IPS-11a (cell line): ENCODE measurements around the gene ANKRD13B.

Experiments
- H3K4me3 ChIP-seq: one replicate; pipeline ENCODE4 v1.5.1; 2013; ENCODE audit warnings: low read depth, low read length, control low read depth

The ANKRD13B gene

GRCh38 chr17:29568331-29569244 lies 24.3 kb upstream of the ANKRD13B start, which contains the start of gene TP53I13:
Gene TP53I13 (plus strand): TSS chr17:29568701. CDS start chr17:29568759, 58 bp downstream.
- peak within 1 kb of the TSS; percentile 72 for H3K4me3 ChIP-seq

DNA sequence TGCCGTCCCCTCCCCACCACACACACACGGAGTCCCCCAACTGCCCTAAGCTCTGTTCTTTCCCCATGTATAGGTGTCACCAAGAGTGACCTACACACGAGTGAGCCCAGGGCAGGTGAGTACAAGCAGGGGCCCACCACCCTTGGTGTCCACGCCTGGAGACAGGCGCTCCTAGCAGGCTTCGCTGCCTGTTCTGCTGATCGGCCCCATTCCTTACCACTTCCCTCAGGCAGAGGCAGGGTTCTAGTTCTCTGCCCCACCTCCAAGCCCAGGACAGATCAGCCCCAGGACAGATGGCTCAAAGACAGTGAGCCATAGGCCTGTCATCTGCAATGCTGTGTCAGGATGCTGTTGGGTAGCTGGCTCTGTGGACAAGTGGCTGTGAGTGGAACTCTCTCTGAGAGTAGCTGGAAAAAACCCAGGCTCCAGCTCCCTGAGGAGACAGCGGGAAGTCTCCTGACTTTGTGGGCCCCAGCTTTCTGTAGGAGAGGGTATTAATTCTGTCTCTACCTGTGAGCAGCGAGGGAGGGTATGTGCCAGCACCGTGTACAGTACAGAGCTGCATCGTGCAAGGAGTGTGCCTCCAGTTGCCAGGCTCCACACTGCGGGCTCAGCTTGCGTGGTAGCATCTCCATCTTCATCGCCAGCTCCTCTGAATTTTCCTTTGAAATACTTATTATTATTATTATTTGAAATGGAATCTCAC lies 23.5 kb upstream of the ANKRD13B start:
- H3K4me3 ChIP-seq, result peak overlapping the region; percentile 72

DNA sequence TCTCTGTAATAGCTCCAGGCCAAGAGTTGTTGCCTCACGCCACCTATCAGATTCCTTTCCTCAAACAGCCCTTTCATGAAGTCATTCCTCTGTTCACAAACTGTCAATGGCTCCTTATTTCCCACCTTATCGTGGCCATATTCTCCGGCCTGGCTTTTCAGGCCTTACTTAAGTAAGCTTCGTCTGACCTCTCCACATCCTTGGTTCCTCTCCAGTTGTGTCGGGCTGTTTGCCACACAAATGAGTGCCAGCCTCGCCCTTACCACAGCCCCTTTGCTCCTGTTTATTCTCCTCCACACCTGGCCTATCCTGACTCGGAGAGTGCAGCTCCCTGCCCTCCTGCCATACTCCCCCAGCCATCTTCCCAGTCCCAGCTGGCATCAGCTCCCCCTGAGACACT lies 22.4 kb upstream of the ANKRD13B start:
- no peak overlapping the region for H3K4me3 ChIP-seq

GRCh38 chr17:29571486-29571882 lies 21.4 kb upstream of the ANKRD13B start:
- no peak overlapping the region for H3K4me3 ChIP-seq

DNA sequence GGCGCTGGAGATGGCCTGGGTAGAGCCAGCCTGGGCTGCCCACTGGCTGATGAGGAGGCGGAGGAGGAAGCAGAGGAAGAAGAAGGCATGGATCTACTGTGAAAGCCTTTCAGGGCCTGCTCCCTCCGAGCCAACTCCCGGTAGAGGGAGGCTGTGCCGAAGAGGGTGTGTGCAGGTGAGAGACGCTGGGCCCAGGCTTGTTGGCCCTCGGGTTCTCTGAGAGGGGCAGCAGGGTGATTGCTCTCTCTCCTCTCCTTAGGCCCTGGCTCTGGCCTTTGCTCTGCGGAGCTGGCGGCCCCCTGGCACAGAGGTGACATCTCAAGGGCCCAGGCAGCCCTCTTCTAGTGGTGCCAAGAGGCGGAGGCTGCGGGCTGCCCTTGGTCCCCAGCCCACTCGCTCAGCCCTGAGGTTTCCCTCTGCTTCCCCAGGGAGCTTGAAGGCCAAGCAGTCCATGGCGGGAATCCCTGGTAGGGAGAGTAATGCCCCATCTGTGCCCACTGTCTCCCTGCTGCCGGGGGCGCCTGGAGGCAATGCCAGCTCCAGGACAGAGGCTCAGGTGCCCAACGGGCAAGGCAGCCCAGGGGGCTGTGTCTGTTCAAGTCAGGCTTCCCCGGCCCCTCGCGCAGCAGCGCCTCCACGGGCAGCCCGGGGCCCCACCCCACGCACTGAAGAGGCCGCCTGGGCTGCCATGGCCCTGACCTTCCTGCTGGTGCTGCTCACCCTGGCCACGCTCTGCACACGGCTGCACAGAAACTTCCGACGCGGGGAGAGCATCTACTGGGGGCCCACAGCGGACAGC lies 20.9 kb upstream of the ANKRD13B start:
- H3K4me3 ChIP-seq, result no peak overlapping the region

GRCh38 chr17:29572691-29573557 lies 20.0 kb upstream of the ANKRD13B start:
- H3K4me3 ChIP-seq, result no peak overlapping the region

GRCh38 chr17:29573558-29573869 lies 19.4 kb upstream of the ANKRD13B start:
- H3K4me3 ChIP-seq, result no peak overlapping the region

GRCh38 chr17:29573871-29574731 lies 18.8 kb upstream of the ANKRD13B start:
- no peak overlapping the region for H3K4me3 ChIP-seq

GRCh38 chr17:29574732-29575510 lies 18.0 kb upstream of the ANKRD13B start:
- no peak overlapping the region for H3K4me3 ChIP-seq

GRCh38 chr17:29575511-29576213 lies 17.3 kb upstream of the ANKRD13B start:
- H3K4me3 ChIP-seq, result no peak overlapping the region

DNA sequence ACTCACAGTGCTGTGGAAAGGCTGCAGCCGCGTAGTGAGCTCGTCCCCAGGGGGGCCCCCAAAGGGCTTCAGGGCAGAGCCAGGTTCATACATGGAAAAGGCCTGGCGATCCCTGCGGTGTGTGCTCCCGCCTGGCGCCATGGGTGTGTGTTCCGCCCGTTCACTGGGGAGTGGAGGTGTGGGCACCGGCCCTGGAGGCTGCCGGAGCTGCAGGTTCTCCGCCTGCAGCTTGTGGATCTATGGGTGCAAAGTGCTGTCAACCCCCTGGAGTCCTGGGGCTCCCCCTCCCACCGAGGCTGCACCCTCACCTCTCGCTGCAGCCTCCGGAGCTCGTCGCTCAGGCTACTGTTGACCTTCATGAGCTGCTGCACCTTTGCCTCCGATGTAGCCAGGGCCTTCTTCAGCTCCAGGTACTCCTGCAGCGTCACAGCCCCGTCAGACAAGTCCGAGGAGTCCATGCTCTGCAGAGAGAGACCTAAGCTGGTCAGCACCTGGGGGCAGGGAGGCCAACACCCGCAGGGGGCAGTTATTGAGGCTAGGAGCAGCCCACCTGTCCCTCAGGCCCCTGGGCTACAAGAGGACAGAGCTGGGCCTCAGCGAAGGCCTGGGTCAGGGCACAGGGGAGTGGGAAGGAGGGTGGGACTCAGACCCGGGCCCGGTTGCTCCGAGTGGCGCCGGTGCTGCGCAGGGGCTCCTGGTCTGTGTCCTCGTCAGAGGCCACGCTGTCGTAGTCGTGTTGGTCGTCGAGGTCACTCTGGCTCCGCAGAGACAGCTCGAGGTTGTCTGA lies 16.5 kb upstream of the ANKRD13B start:
- H3K4me3 ChIP-seq, result no peak overlapping the region

DNA sequence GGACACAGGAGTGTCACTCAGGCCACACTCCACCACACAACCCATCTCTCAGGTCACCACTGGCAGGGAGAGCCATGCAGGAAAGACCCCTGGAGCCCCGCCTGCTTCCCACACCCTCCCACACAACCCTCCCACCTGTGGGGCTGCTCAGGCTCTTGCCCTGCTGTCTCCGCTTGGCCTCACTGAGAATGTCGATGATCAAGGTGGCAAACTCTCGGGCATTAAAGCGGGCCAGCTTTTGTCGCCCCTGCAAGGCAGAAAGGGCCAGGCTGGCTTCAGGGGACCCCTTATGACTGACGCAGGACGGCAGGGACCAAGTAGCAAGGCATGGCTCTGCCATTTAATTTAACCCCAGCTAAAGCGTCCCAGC lies 15.9 kb upstream of the ANKRD13B start:
- no peak overlapping the region for H3K4me3 ChIP-seq

DNA sequence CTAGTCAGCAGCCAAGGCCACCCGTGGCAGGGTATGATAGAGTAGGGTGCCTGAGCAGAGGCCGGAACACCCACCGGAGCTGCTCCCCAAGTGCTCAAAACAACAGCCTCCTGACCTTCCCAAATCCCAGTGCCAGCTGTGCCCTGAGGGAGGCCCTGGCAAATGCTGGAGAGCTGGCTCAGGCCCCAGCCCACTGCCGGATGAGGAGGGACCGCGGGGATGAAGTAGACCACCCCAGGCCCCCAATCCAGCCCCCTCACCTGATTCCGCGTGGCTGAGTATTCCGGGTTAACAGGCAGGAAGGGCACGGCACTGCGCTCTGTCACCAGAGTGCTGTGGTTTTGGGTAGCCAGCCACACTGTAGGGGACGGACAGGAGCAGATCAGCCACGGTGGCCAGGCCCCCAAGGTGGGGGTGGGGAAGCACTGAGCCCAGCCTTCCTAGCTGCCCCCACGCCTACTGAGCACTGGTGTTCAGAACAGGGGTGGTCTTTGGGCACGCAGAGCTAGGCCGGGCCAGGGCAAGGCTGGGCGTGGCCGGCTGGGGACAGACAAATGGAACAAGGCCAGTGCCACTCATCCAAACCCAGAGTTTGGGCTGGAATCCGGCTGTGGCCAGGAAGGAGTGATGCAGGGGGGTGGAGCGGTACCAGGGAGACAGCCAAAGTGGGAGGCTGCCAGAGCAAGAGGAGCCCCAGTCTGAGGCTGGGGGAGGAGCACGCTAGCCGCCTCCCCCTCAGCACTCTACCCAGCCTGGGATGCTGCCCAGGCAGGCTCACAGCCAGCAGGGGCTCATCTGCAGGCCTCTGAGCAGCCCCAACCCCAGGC lies 15.3 kb upstream of the ANKRD13B start:
- H3K4me3 ChIP-seq, result no peak overlapping the region

- H3K4me3 ChIP-seq, result no peak overlapping the region
Measured at GRCh38 chr17:29578626-29579485, 14.1 kb upstream of the ANKRD13B start.

DNA sequence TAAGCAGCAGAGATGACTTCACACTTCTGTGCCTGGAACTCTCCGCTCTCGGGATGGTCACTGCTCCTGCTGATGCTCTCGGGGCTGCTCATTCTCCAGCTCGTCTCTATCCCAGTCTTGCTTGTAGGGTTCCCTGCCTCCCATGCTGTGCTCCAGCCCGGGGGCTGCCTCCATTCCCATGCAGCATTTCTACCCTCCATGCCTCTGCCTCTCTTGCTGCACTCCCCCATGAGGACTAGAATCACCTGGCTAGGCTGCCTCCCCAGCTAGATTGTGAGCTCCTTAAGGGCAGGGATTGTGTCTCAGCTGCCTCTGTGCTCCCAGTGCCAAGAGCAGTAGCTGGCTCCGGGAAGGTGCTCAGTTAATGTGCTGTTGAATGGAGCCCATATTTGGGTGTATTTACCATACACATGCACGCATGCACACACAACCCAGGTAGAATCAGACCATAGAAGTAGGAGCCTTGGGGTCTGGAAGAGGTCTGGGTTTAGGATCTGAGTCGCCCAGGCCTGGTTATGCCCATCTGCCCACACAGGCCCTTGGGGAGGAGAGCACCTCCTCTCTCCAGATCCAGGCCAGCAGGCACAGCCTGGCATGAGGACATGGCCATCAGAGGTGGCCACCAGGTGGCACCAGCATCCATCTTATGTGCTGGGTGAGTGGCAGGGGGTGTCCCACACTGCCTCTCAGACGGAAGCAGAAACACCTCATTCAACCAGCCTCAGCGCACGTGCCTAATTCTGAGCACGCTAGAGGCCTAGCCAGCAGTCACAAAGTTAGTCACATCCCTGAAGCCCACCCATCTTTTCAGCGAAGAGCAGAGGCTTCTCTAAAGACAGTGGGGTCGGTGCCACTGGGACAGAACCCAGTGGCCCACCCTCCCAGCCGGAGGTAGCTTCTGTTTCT lies 12.8 kb upstream of the ANKRD13B start:
- no peak overlapping the region for H3K4me3 ChIP-seq
